Testis (tissue), 3 donors: ENCODE measurements around the gene TMC3. TPM values are rescaled to one million over a fixed set of nuclear protein-coding genes. Genes with fewer than 3 reads are reported as not detected.

ENCODE experiments used
- DNase-seq: peaks from one replicate; pipeline ENCODE4 v3.0.0-alpha.2; 2019
- H3K27ac ChIP-seq, 2 donors: fragments of 200-600 bp; sonication (generic); one replicate each; pipeline ENCODE4 v1.5.1; 2019
- H3K27me3 ChIP-seq: fragments of 200-600 bp; sonication (generic); one replicate; pipeline ENCODE4 v1.5.1; 2019
- H3K36me3 ChIP-seq: fragments of 200-600 bp; sonication (generic); one replicate; pipeline ENCODE4 v1.5.1; 2017; ENCODE audit warnings: low read depth; ENCODE audit errors: missing control alignments
- H3K4me1 ChIP-seq: fragments of 200-600 bp; sonication (generic); one replicate; pipeline ENCODE4 v1.5.1; 2019
- H3K4me3 ChIP-seq, 2 donors: fragments of 200-600 bp; sonication (generic); one replicate each; pipeline ENCODE4 v1.5.1; 2017 to 2019
- H3K9me3 ChIP-seq: fragments of 200-600 bp; sonication (generic); one replicate; pipeline ENCODE4 v1.5.1; 2017
- CTCF ChIP-seq, 3 experiments: fragments of 450-650 bp in 2 of 3; fragments of 200-600 bp in 1 of 3; sonication (generic) in 1 of 3; IDR thresholded peaks; one replicate each; pipeline ENCODE4 v1.5.1; 2016 to 2019; ENCODE audit warnings: antibody characterized with exemption in 3 of 3, mild to moderate bottlenecking in 2 of 3, moderate library complexity in 1 of 3
- POLR2A ChIP-seq: fragments of 450-650 bp; IDR thresholded peaks from one replicate; pipeline ENCODE4 v1.6.1; 2017; ENCODE audit warnings: antibody characterized with exemption, mild to moderate bottlenecking, moderate library complexity
- WGBS, 2 donors: methylation state at CpG; one replicate each; pipeline ENCODE4 v1.1.5; 2018; 5-methylcytosine and 5-hydroxymethylcytosine counted together
- intact Hi-C: fragments of 100-400 bp; cut with DNase I; formaldehyde crosslinking; loops from one replicate; pipeline ENCODE4 v1.15.1; 2023; ENCODE audit warnings: low total_unique reads
- polyA plus RNA-seq: library from polyadenylated mRNA; stranded (reverse); fragments of 350-450 nt; fragmentation: Illumina TruSeq; extraction: RNeasy Lipid Tissue Mini Kit (QIAGEN cat#74804); gene quantifications from one replicate; pipeline ENCODE4 v1.2.3, GENCODE V29; 2014; ENCODE audit warnings: low read depth, low replicate concordance; ENCODE audit not compliant: insufficient read depth
- total RNA-seq, 2 donors: library from RNA; depleted of rRNA; stranded (reverse); fragments of >200 nt; gene quantifications; one replicate each; pipeline ENCODE4 v1.2.3, GENCODE V29; 2016

Gene TMC3
- total and polyA plus RNA-seq, 3 donors from 2014 or later, result 0.16 to 0.31 (median 0.26) TPM

GRCh38 chr15:81299156-81299555 is 74.9 kb downstream of the TMC3 start:
- no peak for DNase-seq
- no peak overlapping the region for H3K27ac ChIP-seq
- H3K4me3 ChIP-seq, result no peak overlapping the region
- no peaks in the 10 kb centered on the region for H3K36me3 ChIP-seq
- intact Hi-C loops, result no loop called here
- 77 to 87% methylated on average over 3 of the region's 3 CpGs for WGBS, 2 donors
- H3K9me3 ChIP-seq, result no peaks in the 10 kb centered on the region
- H3K27me3 ChIP-seq, result no peaks in the 10 kb centered on the region
- no peak for TF ChIP-seq CTCF (IDR thresholded peaks at IDR 0.05)
- TF ChIP-seq POLR2A, result no peak
- no peaks in the 10 kb centered on the region for H3K4me1 ChIP-seq

- WGBS, 2 donors, result 85 to 88% methylated on average over 6 of the region's 6 CpGs
- Histone ChIP-seq H3K27ac (no peak overlapping the region), H3K4me3 (no peak overlapping the region), H3K36me3 (no peaks in the 10 kb centered on the region), H3K27me3 (no peaks in the 10 kb centered on the region), H3K9me3 (no peaks in the 10 kb centered on the region), H3K4me1 (no peaks in the 10 kb centered on the region)
- TF ChIP-seq CTCF (IDR thresholded peaks at IDR 0.05) (no peak), POLR2A (no peak)
- intact Hi-C loops, result no loop called here
- no peak for DNase-seq
Observed at GRCh38 chr15:81298611-81299010, 75.4 kb downstream of the TMC3 start.

DNA sequence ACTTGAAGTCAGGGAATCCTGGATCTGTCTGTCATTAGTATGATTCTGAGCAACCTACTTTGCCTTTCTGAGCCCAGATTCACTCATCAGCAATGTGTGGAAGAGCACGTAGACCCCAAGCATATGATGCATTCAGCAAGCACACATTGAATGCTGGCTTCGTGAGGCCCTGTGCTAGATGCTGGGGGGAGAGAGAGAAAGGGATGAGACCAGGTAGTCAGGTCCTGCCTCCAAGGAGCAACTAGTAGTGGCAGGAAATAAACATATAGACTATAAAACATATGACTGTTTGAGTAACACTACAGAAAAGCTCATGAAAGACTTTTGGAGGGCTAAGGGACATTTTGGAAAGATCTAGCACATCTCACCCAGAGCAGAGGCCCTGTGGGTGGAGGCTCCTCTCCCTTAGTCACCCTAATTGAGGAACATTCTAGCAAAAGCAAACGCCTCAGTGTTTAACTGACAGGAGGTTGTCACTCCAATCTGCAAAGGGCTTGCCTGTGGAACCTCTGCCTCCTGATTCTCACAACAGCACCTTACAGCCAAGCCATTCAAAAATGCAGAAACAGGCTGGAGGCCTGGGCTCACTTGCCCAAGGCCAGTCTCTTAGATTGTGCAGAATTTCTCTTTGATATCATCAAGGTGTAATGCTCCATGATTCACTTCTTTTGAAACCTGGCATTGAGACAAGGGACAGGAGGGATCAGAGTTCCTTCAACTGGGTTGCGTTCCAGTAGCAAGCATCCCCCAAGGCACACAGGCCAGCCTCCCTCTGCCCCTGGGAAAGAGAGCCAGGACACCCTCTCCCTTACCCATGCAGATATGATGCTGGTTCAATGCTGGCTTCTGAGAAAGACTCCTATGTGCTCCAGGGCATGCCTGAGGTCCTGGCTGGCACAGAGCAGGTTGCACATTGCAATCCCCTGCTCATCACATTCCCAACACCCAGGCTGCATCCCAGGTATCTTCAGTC is 76.1 kb downstream of the TMC3 start:
- H3K27me3 ChIP-seq, result no peaks in the 10 kb centered on the region
- intact Hi-C loops, result no loop called here
- no peaks in the 10 kb centered on the region for H3K9me3 ChIP-seq
- no peak for DNase-seq
- no peaks in the 10 kb centered on the region for H3K4me1 ChIP-seq
- H3K4me3 ChIP-seq, result no peak overlapping the region
- TF ChIP-seq POLR2A, result no peak
- TF ChIP-seq CTCF (IDR thresholded peaks at IDR 0.05), result no peak
- no peaks in the 10 kb centered on the region for H3K36me3 ChIP-seq
- WGBS, 2 donors, result 82 to 86% methylated on average over 4 of the region's 4 CpGs
- H3K27ac ChIP-seq, result no peak overlapping the region

GRCh38 chr15:81297147-81297572 is 76.9 kb downstream of the TMC3 start:
- WGBS, 2 donors, result 78 to 86% methylated on average over 3 of the region's 3 CpGs
- H3K27ac ChIP-seq, result no peak overlapping the region
- H3K36me3 ChIP-seq, result no peaks in the 10 kb centered on the region
- no peak for TF ChIP-seq POLR2A
- no peak for TF ChIP-seq CTCF (IDR thresholded peaks at IDR 0.05)
- no peaks in the 10 kb centered on the region for H3K9me3 ChIP-seq
- H3K4me1 ChIP-seq, result no peaks in the 10 kb centered on the region
- no peak for DNase-seq
- no peak overlapping the region for H3K4me3 ChIP-seq
- intact Hi-C loops, result no loop called here
- H3K27me3 ChIP-seq, result no peaks in the 10 kb centered on the region
